Epithelial cell of proximal tubule (primary cell): ENCODE data around the gene GAREM1. TPM values are rescaled to one million over a fixed set of nuclear protein-coding genes. Genes with fewer than 3 reads are reported as not detected.
"Not testable (repeated sequence)": the region's sequence is repeated elsewhere in the genome, so short reads cannot be mapped to it uniquely, and the experiment has no call there.

Source experiments
- DNase-seq: peaks from one replicate; pipeline ENCODE4 v3.0.0-alpha.2; 2011; ENCODE audit warnings: low read depth
- H3K4me3 ChIP-seq: 2 replicates; pipeline ENCODE4 v1.5.1; 2011; ENCODE audit warnings: low read depth, mild to moderate bottlenecking, low read length
- total RNA-seq: library from RNA; depleted of rRNA; stranded (reverse); fragments of >200 nt; gene quantifications from 2 replicates; pipeline ENCODE4 v1.2.3, GENCODE V29; 2015
- TF ChIP-seq, protein P1 (sequence below): conservative IDR thresholded peaks from 2 replicates; pipeline ENCODE4 v1.5.1; 2012; ENCODE audit warnings: low read depth, mild to moderate bottlenecking, low read length

The GAREM1 gene
- total RNA-seq, 1 donor from 2014 or later: 3.1 TPM

DNA sequence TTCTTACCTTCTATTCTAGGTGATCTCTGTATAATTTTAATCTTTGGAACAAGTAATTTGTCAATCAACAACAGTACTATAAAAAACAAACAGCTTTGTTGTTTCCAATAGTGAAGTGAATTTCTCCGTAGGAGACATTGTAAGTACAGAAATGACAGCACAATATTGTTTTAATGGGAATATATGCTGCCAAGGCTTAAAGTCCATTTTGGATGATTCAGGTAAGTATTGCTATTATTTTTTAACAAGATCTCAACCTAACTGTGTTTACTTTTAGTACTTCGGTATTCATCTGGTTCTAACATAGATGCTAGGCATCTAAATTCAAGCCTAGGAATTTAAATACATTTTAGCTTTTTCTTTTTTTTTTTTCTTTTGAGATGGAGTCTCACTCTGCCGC lies 175.1 kb downstream of the GAREM1 start:
- H3K4me3 ChIP-seq: no peak overlapping the region
- DNase-seq: no peak
- TF ChIP-seq, protein P1, sequence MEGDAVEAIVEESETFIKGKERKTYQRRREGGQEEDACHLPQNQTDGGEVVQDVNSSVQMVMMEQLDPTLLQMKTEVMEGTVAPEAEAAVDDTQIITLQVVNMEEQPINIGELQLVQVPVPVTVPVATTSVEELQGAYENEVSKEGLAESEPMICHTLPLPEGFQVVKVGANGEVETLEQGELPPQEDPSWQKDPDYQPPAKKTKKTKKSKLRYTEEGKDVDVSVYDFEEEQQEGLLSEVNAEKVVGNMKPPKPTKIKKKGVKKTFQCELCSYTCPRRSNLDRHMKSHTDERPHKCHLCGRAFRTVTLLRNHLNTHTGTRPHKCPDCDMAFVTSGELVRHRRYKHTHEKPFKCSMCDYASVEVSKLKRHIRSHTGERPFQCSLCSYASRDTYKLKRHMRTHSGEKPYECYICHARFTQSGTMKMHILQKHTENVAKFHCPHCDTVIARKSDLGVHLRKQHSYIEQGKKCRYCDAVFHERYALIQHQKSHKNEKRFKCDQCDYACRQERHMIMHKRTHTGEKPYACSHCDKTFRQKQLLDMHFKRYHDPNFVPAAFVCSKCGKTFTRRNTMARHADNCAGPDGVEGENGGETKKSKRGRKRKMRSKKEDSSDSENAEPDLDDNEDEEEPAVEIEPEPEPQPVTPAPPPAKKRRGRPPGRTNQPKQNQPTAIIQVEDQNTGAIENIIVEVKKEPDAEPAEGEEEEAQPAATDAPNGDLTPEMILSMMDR: no peak

DNA sequence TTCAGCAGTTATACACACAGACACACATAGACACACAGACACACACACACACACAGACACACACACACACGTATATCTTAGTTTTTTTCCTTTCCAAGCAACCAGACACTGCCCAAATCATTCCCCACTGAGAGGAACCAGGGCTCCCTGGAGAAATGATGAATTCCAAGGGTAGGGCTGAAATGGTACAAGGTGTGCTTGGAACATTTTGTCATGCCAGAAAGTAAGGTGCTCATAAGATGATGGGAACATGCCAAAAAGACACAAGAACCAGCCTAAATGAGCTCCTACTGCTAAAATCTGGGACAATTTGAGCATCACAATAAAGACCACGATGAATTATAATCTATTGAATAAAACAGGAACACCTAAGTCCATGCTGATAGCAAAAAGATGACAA lies 177.6 kb downstream of the GAREM1 start:
- DNase-seq: no peak
- H3K4me3 ChIP-seq: no peak overlapping the region
- TF ChIP-seq, protein P1: no peak

DNA sequence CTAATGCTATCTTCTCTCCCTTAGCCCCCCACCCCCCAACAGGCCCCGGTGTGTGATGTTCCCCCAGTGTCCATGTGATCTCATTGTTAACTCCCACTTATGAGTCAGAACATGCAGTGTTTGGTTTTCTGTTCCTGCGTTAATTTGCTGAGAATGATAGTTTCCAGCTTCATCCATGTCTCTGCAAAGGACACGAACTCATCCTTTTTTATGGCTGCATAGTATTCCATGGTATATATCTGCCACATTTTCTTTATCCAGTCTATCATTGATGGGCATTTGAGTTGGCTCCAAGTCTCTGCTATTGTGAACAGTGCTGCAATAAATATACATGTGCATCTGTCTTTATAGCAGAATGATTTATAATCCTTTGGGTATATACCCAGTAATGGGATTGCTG lies 179.1 kb downstream of the GAREM1 start:
- DNase-seq, H3K4me3 ChIP-seq: not testable (repeated sequence)

DNA sequence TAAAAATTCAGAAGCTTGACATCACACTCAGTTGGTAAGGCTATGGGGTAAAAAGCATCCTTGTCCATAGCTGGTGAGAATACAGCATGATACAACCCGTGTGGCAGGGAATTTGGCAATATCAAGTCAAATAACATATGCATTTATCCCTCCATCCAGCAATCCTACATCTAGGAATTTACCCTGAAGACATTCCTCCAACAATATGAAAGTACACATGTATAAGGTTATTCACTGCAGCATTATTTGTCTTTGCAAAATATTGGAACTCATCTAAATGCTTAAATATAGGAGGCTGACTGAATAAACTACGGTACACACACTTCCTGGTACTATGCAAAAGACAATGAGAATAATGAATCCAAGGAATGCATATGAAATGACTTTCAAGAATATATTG lies 179.9 kb downstream of the GAREM1 start:
- no peak for DNase-seq
- no peak overlapping the region for H3K4me3 ChIP-seq
- TF ChIP-seq, protein P1: no peak

DNA sequence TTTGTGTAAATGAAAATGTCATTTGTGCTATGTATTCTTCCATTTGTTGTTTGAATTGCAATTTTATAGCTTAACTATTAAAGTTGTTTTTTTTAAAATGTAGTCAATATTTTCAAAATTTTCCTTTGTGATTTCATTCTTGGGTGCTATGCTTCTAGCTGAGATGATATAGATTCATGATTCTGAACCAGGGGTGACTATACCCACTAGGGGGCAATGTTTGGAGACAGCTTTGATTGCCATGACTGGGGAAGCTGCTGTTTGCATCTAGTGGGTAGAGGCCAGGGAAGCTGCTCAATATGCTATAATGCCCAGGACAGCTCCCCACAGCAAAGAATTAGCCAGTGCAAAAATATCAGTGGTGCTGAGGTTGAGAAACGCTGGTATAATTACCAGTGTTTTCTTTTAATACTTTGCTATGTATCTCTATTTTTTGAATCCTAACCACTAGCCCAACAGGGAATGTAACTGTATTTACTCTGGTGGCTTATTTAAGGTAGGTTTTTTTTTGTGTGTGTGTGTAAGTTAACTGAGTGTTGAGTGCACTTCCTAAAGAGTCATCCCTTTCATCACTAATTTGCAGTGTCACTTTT lies 181.1 kb downstream of the GAREM1 start:
- H3K4me3 ChIP-seq: no peak overlapping the region
- TF ChIP-seq, protein P1: peak; percentile 91
- DNase-seq: no peak

DNA sequence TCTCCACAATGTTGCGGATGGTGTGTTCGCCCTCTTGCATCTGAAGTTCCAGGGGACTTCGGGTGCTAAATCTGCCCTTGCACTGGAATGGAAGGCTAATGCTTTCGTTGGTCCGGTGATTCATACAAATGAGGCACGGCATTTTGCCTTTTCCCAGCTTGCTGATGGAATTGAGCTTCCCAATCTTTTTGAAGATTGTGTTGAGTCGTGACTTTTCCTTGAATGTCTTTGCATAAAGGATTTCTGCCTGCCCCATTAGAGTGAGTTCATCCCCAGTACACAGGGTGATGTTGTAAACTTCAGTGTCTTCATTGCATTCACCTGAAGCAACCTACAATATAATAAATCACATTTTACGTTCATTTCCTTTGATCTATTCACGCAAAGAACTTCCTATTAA lies 182.8 kb downstream of the GAREM1 start:
- no peak for DNase-seq
- TF ChIP-seq, protein P1: no peak
- no peak overlapping the region for H3K4me3 ChIP-seq

DNA sequence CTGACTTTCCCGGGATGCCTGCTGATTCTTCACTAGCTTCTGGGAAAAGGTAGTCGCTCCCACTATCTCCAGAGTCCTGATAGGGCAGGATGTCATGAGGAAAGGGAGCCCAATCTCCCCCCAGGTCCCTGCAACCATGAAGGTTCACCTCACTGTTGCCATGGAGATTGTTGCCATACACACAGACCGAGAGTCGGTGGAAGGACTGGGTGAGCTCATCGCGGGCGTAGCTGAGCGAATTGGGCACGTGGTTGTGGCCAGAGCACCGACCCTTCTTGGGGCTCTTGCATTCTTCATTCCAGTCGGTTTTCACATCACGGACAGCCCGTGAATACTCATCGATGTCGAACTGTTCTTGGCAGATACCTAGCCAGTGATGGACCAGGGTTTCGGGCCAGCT lies 183.4 kb downstream of the GAREM1 start:
- no peak for DNase-seq

More for the DNA sequence above, 183.4 kb downstream of the GAREM1 start:
- TF ChIP-seq, protein P1: no peak
- no peak overlapping the region for H3K4me3 ChIP-seq
